Measurements from ENCODE around the gene THSD4. TPM values are rescaled to one million over a fixed set of nuclear protein-coding genes. Genes with fewer than 3 reads are reported as not detected.
"Not testable (repeated sequence)": the region's sequence is repeated elsewhere in the genome, so short reads cannot be mapped to it uniquely, and the experiment has no call there.

Gene THSD4
- total RNA-seq, 4 donors from 2014 or later: 39.4 to 232 (median 127) TPM

- 65 to 72% methylated on average over 3 of the region's 3 CpGs for WGBS, 2 donors
- H3K36me3 ChIP-seq: no peaks in the 10 kb centered on the region
- H3K4me1 ChIP-seq: peaks cover 0 to 19% (median 0%) of the 10 kb centered on the region in 3 donors
- intact Hi-C loops (cut with DNase I): no loop called here
- no peaks in the 10 kb centered on the region for H3K9me3 ChIP-seq
- H3K4me3 ChIP-seq: no peak overlapping the region
- H3K27me3 ChIP-seq: no peaks in the 10 kb centered on the region
- TF ChIP-seq CTCF (IDR thresholded peaks at IDR 0.05): no peak
- peak overlapping the region in 3 of 4 donors; percentile 1 to 11 (median 9) for H3K27ac ChIP-seq
- no peak for DNase-seq
These were observed 285.0 kb downstream of the THSD4 start for GRCh38 chr15:71400294-71400693.

GRCh38 chr15:71401728-71402127 lies 286.5 kb downstream of the THSD4 start:
- H3K9me3 ChIP-seq; intact Hi-C loops (cut with DNase I): not testable (repeated sequence)
- 74 to 96% methylated on average over 3 of the region's 3 CpGs for WGBS, 2 donors

GRCh38 chr15:71409541-71409940 lies 294.3 kb downstream of the THSD4 start:
- Histone ChIP-seq H3K27ac (peak overlapping the region in 1 of 4 donors; percentile 34), H3K4me3 (no peak overlapping the region), H3K9me3 (no peaks in the 10 kb centered on the region), H3K27me3 (no peaks in the 10 kb centered on the region), H3K4me1 (peaks cover 0 to 16% (median 3%) of the 10 kb centered on the region in 3 donors), H3K36me3 (no peaks in the 10 kb centered on the region)
- intact Hi-C loops (cut with DNase I): no loop called here
- WGBS, 2 donors: 25 to 36% methylated on average over 1 of the region's 1 CpG
- TF ChIP-seq POLR2A (IDR thresholded peaks at IDR 0.05) (no peak), CTCF (IDR thresholded peaks at IDR 0.05) (no peak)
- DNase-seq: no peak

More at GRCh38 chr15:71401728-71402127, 286.5 kb downstream of the THSD4 start:
- not testable (repeated sequence) for H3K27me3 ChIP-seq, H3K4me1 ChIP-seq, H3K36me3 ChIP-seq, H3K27ac ChIP-seq, H3K4me3 ChIP-seq, DNase-seq

- intact Hi-C loops (cut with DNase I): no loop called here
- H3K27ac ChIP-seq: peak overlapping the region in 1 of 4 donors; percentile 34
These were observed 295.1 kb downstream of the THSD4 start for GRCh38 chr15:71410347-71410746.

GRCh38 chr15:71411538-71412482 lies 296.5 kb downstream of the THSD4 start:
- no peaks in the 10 kb centered on the region for H3K27me3 ChIP-seq
- peak overlapping the region; percentile 30 to 87 (median 72) for H3K27ac ChIP-seq
- WGBS, 2 donors: 71 to 72% methylated on average over 14 to 16 of the region's 16 CpGs
- peaks cover 0 to 16% (median 3%) of the 10 kb centered on the region in 3 donors for H3K4me1 ChIP-seq
- peak overlapping the region in 1 of 4 donors; percentile 26 for H3K4me3 ChIP-seq
- no peaks in the 10 kb centered on the region for H3K9me3 ChIP-seq
- DNase-seq: no peak
- no peaks in the 10 kb centered on the region for H3K36me3 ChIP-seq
- intact Hi-C loops (cut with DNase I): no loop called here
- TF ChIP-seq CTCF (IDR thresholded peaks at IDR 0.05) (peak in 2 of 6 experiments; percentile 23 to 29), POLR2A (IDR thresholded peaks at IDR 0.05) (no peak)

More at GRCh38 chr15:71410347-71410746, 295.1 kb downstream of the THSD4 start:
- peaks cover 0 to 16% (median 3%) of the 10 kb centered on the region in 3 donors for H3K4me1 ChIP-seq
- 85 to 89% methylated on average over 6 of the region's 6 CpGs for WGBS, 2 donors
- DNase-seq: no peak
- no peaks in the 10 kb centered on the region for H3K36me3 ChIP-seq
- TF ChIP-seq CTCF (IDR thresholded peaks at IDR 0.05) (no peak), POLR2A (IDR thresholded peaks at IDR 0.05) (no peak)
- no peaks in the 10 kb centered on the region for H3K27me3 ChIP-seq
- H3K4me3 ChIP-seq: no peak overlapping the region
- no peaks in the 10 kb centered on the region for H3K9me3 ChIP-seq
